ENCODE results near the gene IL32. TPM values are rescaled to one million over a fixed set of nuclear protein-coding genes. Genes with fewer than 3 reads are reported as not detected.

The IL32 gene
- total and polyA plus RNA-seq, 9 of the 15 experiments (the other 6 are each of a cell fraction or from before 2014, with no cell fraction given): 0.21 to 2.2 (median 0.37) TPM; not detected in 3

- TF ChIP-seq RBM25 (IDR thresholded peaks at IDR 0.05; ENCODE audit: low read depth, low read length, severe bottlenecking): peak; percentile 79
- no peak for TF ChIP-seq KAT7 (CRISPR knock-in tag; IDR thresholded peaks at IDR 0.05; ENCODE audit: borderline replicate concordance)
- TF ChIP-seq ETV1 (tag; conservative IDR thresholded peaks at IDR 0.05; ENCODE audit: low read depth): peak; percentile 35; the same call in 1 of the 2 replicates
- peak; percentile 49; the same call in 1 of the 2 replicates for TF ChIP-seq BCOR (IDR thresholded peaks at IDR 0.05)
- TF ChIP-seq CBFA2T3 (IDR thresholded peaks at IDR 0.05): peak; percentile 57
- TF ChIP-seq CEBPB (tag; IDR thresholded peaks at IDR 0.05): peak; percentile 59
- no peak for TF ChIP-seq ZNF589 (CRISPR knock-in tag; IDR thresholded peaks at IDR 0.05; ENCODE audit: low read depth)
Measured at GRCh38 chr16:3074860-3075522, 9.6 kb downstream of the IL32 start (continued).

GRCh38 chr16:3075523-3075915, 10.1 kb downstream of the IL32 start:
- Histone ChIP-seq H3K36me3 (ENCODE audit: control insufficient read depth, insufficient read depth, low read length) (no peaks in the 10 kb centered on the region), H3K9ac (ENCODE audit: insufficient read depth in 1 of 2, low read depth in 2 of 2, low read length in 2 of 2) (no peak overlapping the region), H3K4me1 (replicated peaks in 1 of 2; ENCODE audit: control insufficient read depth in 2 of 2, insufficient read depth in 2 of 2, low read length in 2 of 2) (peaks cover 6 to 15% of the 10 kb centered on the region in 2 experiments; a peak in 4 of 5 replicates), H3K4me3 (no peak overlapping the region), H2AFZ (ENCODE audit: low read depth, low read length) (no peak overlapping the region), H3K4me2 (ENCODE audit: insufficient read depth, low read length) (no peak overlapping the region), H3K9me3 (replicated peaks; ENCODE audit: control insufficient read depth, insufficient read depth, low read depth, low read length) (no peaks in the 10 kb centered on the region), H3K9me1 (ENCODE audit: control insufficient read depth, insufficient read depth, low read length) (no peaks in the 10 kb centered on the region), H3K27me3 (ENCODE audit: control insufficient read depth in 2 of 2, insufficient read depth in 2 of 2, low read length in 2 of 2) (peaks cover 9 to 18% of the 10 kb centered on the region in 2 experiments), H3K79me2 (ENCODE audit: control insufficient read depth, insufficient read depth, low read length) (no peaks in the 10 kb centered on the region), H3K27ac (ENCODE audit: extremely low read depth, low read depth, low read length) (no peak overlapping the region), H4K20me1 (replicated peaks; ENCODE audit: control insufficient read depth, insufficient read depth, low read length) (no peaks in the 10 kb centered on the region)
- intact Hi-C loops (cut with micrococcal nuclease) (no loop called here), in situ Hi-C loops (cut with MboI) (no loop called here)
- ATAC-seq: 0 out of 3 replicates have a peak, but pooled peaks have one; percentile 19
- no TSS peak for BruUV-seq (replicated peaks)
- peak in 1 of 4 experiments; percentile 4 for DNase-seq (ENCODE audit: extremely low read depth in 1 of 4, low spot score in 3 of 4)
- POLR2A ChIA-PET: interaction anchor here (1.1 to 1.3 kb wide), 2 partner anchors 12 to 55 kb away, joined by 4 to 5 read pairs; partner anchors contain the start of gene TNFRSF12A
- CTCF ChIA-PET (ENCODE audit: low intra/inter-chr PET ratio): no interaction called here
- FAIRE-seq: no peak
- WGBS (ENCODE audit: insufficient coverage, low coverage, missing lambda C conversion rate): 14% methylated on average over 10 of the region's 10 CpGs
- no peak for TF ChIP-seq ZNF217 (CRISPR knock-in tag; IDR thresholded peaks at IDR 0.05)
- TF ChIP-seq DACH1 (IDR thresholded peaks at IDR 0.05; ENCODE audit: partially characterized antibody): no peak
- no peak for TF ChIP-seq CBFB (CRISPR knock-in tag; IDR thresholded peaks at IDR 0.05)
- TF ChIP-seq ZNF311 (CRISPR knock-in tag; IDR thresholded peaks at IDR 0.05): no peak
- no peak for TF ChIP-seq ZFX (CRISPR knock-in tag; IDR thresholded peaks at IDR 0.05)
- TF ChIP-seq ARHGAP35 (IDR thresholded peaks at IDR 0.05; ENCODE audit: partially characterized antibody): no peak
- TF ChIP-seq MAZ (CRISPR knock-in tag; conservative IDR thresholded peaks at IDR 0.05 in 1 of 2, IDR thresholded peaks at IDR 0.05 in 1 of 2): no peak
- no peak for TF ChIP-seq ZNF232 (CRISPR knock-in tag; IDR thresholded peaks at IDR 0.05)
- no peak for TF ChIP-seq NR2F6 (CRISPR knock-in tag; IDR thresholded peaks at IDR 0.05)
- no peak for TF ChIP-seq PATZ1 (CRISPR knock-in tag; IDR thresholded peaks at IDR 0.05; ENCODE audit: borderline replicate concordance)
- no peak for TF ChIP-seq CBFA2T3 (IDR thresholded peaks at IDR 0.05)
